GM21526 (cell line): ENCODE data around the gene UBIAD1.
A peak's percentile ranks its signal among the peaks of the same experiment; 100 is the strongest.
"Not testable (repeated sequence)": the region's sequence is repeated elsewhere in the genome, so short reads cannot be mapped to it uniquely, and the experiment has no call there.

Source experiments
- ATAC-seq: cut with Tn5 transposase; IDR thresholded peaks from one replicate; pipeline ENCODE4 v1.9.1; 2021; ENCODE audit warnings: moderate library complexity; ENCODE audit not compliant: unreplicated experiment, low FRiP score

Gene UBIAD1, protein sequence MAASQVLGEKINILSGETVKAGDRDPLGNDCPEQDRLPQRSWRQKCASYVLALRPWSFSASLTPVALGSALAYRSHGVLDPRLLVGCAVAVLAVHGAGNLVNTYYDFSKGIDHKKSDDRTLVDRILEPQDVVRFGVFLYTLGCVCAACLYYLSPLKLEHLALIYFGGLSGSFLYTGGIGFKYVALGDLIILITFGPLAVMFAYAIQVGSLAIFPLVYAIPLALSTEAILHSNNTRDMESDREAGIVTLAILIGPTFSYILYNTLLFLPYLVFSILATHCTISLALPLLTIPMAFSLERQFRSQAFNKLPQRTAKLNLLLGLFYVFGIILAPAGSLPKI

GRCh38 chr1:11272832-11273594 lies at the start of gene UBIAD1:
Gene UBIAD1, plus strand, starts transcription at chr1:11273198. Its CDS starts 334 bp downstream, at chr1:11273532.
- ATAC-seq = peak; percentile 73

DNA sequence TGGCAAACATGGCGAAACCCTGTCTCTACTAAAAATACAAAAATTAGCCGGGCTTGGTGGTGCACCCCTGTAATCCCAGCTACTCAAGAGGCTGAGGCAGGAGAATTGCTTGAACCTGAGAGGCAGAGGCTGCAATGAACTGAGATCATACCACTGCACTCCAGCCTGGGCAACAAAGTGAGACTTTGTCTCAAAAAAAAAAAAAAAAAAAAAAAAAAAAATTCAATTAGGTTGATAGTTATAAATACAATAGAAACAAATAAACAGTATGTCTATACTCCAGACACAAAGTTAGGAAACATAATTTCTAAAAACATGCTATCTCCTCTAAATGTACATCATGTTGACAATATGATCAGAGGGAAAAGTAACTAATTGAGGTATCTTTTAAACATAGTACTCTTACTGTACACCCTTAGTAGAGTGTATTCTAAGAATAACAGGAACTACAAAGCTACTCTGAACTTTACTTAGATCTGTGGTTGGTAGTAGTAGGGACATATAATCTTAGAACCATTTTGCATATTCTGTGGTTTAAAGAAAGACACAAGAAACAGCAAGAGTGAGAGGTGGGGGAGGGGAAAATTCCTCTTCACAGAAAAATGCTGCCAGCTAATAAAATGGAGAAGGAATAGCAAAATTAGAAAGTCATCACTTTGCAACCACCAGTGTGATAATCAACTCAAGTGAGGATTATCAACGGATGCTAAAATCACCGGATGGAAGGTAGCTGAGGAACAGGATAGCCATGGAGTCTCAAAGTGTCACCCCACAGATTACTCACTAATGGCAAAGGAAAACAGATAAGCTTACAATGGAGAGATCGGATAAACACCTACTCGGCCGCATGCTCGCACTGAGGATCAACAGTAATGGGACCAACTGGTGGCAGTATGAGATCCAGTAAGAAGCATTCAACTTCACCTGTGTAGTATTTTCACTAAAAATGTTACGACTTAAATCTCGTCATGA lies 45.6 kb upstream of the UBIAD1 start:
- ATAC-seq = peak; percentile 71

- ATAC-seq = no peak
Measured at GRCh38 chr1:11229203-11229602, 43.8 kb upstream of the UBIAD1 start.

GRCh38 chr1:11233208-11233607 lies 39.8 kb upstream of the UBIAD1 start:
- no peak for ATAC-seq

- ATAC-seq = no peak
Measured at GRCh38 chr1:11237356-11237755, 35.6 kb upstream of the UBIAD1 start.

- no peak for ATAC-seq
Measured at GRCh38 chr1:11238311-11238710, 34.7 kb upstream of the UBIAD1 start.

GRCh38 chr1:11245248-11245647 lies 27.8 kb upstream of the UBIAD1 start:
- no peak for ATAC-seq

GRCh38 chr1:11245904-11246719 lies 26.9 kb upstream of the UBIAD1 start:
- ATAC-seq = no peak

GRCh38 chr1:11248169-11248568 lies 24.8 kb upstream of the UBIAD1 start:
- no peak for ATAC-seq

GRCh38 chr1:11252538-11252937 lies 20.5 kb upstream of the UBIAD1 start:
- ATAC-seq = no peak

GRCh38 chr1:11253226-11253625 lies 19.8 kb upstream of the UBIAD1 start:
- no peak for ATAC-seq

- no peak for ATAC-seq
Measured at GRCh38 chr1:11256299-11256698, 16.7 kb upstream of the UBIAD1 start.

GRCh38 chr1:11262171-11263049 lies 10.6 kb upstream of the UBIAD1 start, which contains the start of gene MTOR:
Gene MTOR, minus strand, starts transcription at chr1:11262551. Its CDS starts 3,142 bp downstream, at chr1:11259409.
- peak; percentile 97 for ATAC-seq

DNA sequence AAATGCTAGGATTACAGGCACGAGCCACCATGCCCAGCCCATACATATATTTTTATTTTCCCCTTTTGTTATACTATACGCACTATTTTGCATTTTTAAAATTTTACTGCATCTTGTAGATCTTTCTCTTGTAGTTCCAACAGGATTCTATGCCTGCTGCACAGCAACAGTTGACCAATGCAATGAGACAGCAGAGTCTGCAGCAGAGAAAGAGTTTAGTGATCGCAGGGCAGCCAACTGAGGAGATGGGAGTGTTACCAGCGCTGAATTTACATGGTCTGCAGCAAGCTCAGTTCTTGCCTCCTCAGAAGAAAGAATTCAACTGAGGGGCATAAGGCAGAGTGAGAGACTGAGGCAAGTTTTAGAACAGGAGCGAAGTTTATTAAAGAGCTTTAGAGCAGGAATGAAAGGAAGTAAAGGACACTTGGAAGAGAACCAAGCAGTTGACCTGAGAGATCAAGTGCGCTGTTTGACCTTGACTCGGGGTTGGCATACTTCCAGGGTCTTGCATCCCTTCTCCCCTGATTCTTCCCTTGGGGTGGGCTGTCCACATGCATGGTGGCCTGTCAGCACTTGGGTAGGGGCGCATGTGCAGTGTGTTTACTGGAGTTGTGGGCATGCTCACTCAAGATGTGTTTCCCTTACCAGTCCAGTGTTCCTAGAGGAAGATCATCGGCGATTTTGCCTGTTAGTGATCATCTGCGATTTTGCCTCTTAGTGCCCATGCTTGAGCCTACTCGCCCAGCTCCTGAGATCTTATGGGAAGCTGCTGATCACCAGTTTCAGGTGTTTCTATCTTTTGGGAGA lies 6.5 kb upstream of the UBIAD1 start:
- ATAC-seq = no peak

DNA sequence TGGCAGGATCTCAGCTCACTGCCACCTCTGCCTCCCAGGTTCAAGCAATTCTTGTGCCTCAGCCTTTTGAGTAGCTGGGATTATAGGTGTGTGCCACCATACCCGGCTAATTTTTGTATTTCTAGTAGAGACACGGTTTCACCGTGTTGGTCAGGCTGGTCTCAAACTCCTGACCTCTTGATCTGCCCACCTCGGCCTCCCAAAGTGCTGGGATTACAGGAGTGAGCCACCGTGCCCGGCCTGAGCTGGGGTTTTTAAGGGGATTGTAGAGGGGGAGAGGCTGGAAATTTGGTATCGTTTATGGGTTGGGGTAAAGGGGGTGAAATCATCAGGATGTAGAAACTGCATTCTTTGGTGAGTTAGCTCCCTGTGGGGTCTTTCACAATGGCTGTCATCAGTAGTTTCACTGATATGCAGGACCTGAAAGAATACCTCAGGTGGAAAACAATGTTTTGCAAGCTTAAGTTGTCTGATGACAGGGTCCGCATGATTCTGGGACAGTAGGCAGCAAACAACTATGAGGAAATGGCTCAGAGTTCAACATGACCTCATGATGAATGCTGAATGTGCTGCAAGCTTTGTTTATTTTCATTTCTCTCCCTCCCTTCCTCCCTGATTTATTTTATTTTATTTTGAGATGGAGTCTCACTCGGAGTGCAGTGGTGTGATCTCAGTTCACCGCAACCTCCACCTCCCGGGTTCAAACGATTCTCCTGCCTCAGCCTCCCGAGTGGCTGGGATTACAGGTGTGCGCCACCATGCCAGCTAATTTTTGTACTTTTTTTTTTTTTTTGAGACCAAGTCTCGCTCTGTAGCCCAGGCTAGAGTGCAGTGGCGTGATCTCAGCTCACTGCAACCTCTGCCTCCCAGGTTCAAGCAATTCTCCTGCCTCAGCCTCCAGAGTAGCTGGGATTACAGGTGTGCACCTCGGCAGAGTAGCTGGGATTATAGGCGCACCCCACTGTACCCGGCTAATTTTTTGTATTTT lies 5.4 kb upstream of the UBIAD1 start:
- ATAC-seq = not testable (repeated sequence)

- peak; percentile 2 for ATAC-seq
Measured at GRCh38 chr1:11272544-11272831, 510 bp upstream of the UBIAD1 start.

DNA sequence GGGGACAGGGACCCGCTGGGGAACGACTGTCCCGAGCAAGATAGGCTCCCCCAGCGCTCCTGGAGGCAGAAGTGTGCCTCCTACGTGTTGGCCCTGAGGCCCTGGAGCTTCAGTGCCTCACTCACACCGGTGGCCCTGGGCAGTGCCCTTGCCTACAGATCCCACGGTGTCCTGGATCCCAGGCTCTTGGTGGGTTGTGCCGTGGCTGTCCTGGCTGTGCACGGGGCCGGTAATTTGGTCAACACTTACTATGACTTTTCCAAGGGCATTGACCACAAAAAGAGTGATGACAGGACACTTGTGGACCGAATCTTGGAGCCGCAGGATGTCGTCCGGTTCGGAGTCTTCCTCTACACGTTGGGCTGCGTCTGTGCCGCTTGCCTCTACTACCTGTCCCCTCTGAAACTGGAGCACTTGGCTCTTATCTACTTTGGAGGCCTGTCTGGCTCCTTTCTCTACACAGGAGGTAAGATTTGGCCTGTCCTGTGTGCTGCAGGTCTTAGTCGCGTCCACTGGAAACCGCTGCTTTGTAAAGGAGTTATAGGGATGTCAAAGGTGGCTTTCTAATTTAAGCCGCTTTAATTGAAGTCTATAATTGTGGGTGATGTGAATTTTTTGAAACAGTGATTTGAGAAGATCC lies 717 bp downstream of the UBIAD1 start:
- peak; percentile 44 for ATAC-seq
